GM21423 (cell line): Measurements from ENCODE around the gene MUC20.
"Not testable (repeated sequence)": the region's sequence is repeated elsewhere in the genome, so short reads cannot be mapped to it uniquely, and the experiment has no call there.

Source experiments
- ATAC-seq: cut with Tn5 transposase; IDR thresholded peaks from one replicate; pipeline ENCODE4 v1.9.1; 2021; ENCODE audit warnings: mild to moderate bottlenecking, moderate library complexity; ENCODE audit not compliant: unreplicated experiment

MUC20 gene

GRCh38 chr3:195768831-195769303 is 48.1 kb downstream of the MUC20 start:
- ATAC-seq: no peak

GRCh38 chr3:195769551-195769950 is 48.8 kb downstream of the MUC20 start:
- ATAC-seq: no peak

DNA sequence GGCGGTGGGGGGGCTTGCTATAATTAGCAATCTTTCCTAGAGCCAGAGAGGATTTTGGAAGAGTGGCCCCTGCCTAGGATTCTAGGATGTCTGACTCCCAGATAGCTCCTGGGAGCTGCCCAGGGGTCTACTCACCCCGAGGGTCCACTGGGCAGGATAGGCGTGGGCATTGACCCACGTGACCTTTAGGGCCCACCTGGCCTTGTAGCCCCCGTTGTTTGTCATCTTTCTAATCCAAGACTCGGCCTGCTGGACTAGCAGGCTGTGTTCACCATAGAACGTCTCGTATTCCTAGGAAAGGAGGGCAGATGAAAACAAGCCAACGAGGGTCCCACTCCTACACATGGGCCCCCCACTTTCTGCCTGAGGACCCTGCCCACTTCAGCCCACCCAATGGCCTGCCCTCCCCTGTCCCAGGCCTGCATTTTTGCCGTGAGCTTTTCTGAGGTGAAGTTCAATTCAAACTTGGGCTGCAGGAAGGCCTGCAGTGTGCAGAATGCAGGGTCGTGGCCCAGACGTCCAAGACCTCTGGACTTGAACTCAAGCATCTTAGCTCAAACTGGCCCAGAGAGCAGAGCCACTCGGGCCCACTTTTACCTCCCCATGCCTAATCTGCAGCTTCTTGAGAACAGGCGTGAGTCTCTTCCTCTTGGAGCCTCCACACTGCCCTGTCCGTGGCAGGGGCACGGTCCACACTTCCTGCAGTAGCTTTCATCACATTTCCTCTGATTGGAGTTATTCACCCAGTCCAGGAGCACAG is 49.5 kb downstream of the MUC20 start:
- ATAC-seq: no peak

DNA sequence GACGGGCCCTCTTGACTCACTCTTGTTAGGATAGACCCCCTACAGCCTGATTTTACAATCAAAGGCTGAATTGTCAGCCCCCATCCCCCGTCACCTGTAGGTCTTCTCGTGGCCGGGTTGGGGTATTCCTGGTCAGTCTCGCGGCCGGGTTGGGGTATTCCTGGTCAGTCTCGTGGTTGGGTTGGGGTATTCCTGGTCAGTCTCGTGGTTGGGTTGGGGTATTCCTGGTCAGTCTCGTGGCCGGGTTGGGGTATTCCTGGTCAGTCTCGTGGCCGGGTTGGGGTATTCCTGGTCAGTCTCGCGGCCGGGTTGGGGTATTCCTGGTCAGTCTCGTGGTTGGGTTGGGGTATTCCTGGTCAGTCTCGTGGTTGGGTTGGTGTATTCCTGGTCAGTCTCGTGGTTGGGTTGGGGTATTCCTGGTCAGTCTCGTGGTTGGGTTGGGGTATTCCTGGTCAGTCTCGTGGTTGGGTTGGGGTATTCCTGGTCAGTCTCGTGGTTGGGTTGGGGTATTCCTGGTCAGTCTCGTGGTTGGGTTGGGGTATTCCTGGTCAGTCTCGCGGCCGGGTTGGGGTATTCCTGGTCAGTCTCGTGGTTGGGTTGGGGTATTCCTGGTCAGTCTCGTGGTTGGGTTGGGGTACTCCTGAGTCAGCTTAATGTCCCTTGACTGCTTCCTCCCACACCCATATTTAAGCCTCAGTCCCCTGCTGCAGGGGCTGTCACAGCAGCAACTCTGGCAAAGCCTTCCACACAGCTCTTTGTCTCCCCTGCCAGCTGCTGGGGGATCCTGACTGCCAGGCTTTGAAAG is 50.3 kb downstream of the MUC20 start:
- ATAC-seq: not testable (repeated sequence)

DNA sequence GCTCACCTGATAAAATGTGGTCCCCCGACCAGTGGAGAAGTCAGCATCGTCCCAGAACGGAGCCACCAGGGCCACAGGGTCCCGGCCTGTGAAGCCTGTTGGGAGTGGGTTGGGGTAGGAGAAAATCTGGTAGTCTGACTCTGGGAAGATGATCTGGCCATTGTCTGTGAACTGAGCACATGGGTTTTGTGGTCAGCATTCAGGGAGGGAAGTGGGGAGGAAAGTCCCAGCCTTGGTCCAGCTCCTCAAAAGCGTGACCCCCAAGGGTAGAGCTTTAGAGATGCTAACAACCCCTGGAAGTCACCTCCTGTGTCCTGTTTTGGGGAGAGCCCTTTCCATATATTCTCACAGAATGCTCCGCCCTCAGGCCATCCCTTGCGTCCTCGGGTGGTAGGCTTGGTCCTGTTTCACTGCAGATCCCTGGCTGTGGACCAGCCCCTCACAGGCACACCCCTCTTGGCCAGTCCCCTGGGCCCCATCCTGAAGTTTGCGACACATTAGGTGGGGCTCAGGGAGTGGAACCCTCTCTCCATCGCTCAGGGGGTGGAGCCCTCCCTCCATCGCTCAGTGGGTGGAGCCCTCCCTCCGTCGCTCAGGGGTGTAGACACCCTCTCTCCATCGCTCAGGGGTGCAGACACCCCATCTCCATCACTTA is 51.0 kb downstream of the MUC20 start:
- ATAC-seq: no peak

DNA sequence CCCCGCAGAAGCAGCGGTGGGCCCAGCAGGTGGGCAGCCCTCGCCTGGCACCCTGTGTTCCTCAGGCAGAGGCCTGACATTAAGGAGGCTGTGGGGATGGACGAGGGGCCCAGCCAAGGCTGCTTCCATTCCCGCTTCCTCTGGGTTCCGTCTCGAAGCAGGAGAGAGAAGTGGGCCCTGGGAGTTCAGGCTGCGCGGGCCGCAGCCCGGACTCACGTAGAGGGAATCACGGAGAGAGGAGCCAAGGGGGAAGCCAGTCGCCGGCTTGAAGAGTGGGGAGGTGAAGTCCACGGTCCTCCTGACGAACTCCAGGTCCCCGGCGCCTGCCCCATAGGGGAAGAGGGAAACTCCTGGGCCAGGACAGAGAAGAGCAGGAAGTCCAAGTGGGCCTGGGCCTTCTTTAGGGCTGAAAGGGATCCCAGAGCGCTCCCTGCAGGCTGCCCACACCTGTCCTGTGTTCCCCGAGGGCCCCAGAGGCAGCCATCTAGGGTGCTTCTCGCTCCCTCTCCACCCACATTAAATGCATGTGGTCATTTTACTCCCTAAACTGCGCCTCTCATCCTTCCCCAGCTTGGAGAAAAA is 53.3 kb downstream of the MUC20 start:
- no peak for ATAC-seq

- no peak for ATAC-seq
Observed at GRCh38 chr3:195774917-195775316, 54.1 kb downstream of the MUC20 start.

- ATAC-seq: no peak
Observed at GRCh38 chr3:195777975-195778374, 57.2 kb downstream of the MUC20 start.

DNA sequence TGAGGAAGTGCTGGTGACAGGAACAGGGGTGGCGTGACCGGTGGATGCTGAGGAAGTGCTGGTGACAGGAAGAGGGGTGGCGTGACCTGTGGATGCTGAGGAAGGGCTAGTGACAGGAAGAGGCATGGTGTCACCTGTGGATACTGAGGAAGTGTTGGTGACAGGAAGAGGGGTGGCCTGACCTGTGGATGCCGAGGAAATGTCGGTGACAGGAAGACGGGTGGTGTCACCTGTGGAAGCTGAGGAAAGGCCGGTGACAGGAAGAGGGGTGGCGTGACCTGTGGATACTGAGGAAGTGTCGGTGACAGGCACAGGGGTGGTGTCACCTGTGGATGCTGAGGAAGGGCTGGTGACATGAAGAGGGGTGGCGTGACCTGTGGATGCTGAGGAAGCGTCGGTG is 60.5 kb downstream of the MUC20 start:
- not testable (repeated sequence) for ATAC-seq
